DND-41 (cell line): ENCODE measurements around the gene ATF4.

Experiments used
- EZH2 ChIP-seq: IDR thresholded peaks from 3 replicates; pipeline ENCODE4 v1.6.1; 2012; ENCODE audit warnings: borderline replicate concordance, low read depth, mild to moderate bottlenecking, moderate library complexity, low read length, inconsistent platforms; ENCODE audit not compliant: severe bottlenecking
- TF ChIP-seq, protein P1 (sequence below): IDR thresholded peaks from 2 replicates; pipeline ENCODE4 v1.5.1; 2012; ENCODE audit warnings: borderline replicate concordance, low read length, moderate library complexity, mild to moderate bottlenecking; ENCODE audit not compliant: poor library complexity, severe bottlenecking; ENCODE audit errors: extremely low read depth

GRCh38 chr22:39479254-39479653 lies 41.1 kb upstream of the ATF4 start:
- TF ChIP-seq, protein P1, sequence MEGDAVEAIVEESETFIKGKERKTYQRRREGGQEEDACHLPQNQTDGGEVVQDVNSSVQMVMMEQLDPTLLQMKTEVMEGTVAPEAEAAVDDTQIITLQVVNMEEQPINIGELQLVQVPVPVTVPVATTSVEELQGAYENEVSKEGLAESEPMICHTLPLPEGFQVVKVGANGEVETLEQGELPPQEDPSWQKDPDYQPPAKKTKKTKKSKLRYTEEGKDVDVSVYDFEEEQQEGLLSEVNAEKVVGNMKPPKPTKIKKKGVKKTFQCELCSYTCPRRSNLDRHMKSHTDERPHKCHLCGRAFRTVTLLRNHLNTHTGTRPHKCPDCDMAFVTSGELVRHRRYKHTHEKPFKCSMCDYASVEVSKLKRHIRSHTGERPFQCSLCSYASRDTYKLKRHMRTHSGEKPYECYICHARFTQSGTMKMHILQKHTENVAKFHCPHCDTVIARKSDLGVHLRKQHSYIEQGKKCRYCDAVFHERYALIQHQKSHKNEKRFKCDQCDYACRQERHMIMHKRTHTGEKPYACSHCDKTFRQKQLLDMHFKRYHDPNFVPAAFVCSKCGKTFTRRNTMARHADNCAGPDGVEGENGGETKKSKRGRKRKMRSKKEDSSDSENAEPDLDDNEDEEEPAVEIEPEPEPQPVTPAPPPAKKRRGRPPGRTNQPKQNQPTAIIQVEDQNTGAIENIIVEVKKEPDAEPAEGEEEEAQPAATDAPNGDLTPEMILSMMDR: no peak
- no peak for TF ChIP-seq EZH2
